IMR-90 (cell line): ENCODE results near the gene ZNF732. TPM values are rescaled to one million over a fixed set of nuclear protein-coding genes. Genes with fewer than 3 reads are reported as not detected.

Source experiments
- ATAC-seq: fragments of 200-7000 bp; cut with Tn5 transposase; 2 replicates; pipeline ENCODE4 v1.9.1; 2020; ENCODE audit warnings: low read depth, mild to moderate bottlenecking, moderate library complexity
- BruUV-seq: library from RNA; stranded (reverse); fragments of 400-500 nt; replicated peaks from 2 replicates; lab custom pipeline; 2021; lab: Mats Ljungman, UMichigan
- CTCF ChIA-PET: fragments of 300-600 bp; formaldehyde crosslinking; extraction: SDS; loops from one replicate; lab custom pipeline; 2021; ENCODE audit warnings: antibody characterized with exemption; lab: Yijun Ruan, JAX
- POLR2A ChIA-PET: fragments of 300-600 bp; sonication (Branson Sonifier 250); formaldehyde crosslinking; loops from one replicate; lab custom pipeline; 2022; ENCODE audit warnings: antibody characterized with exemption; ENCODE audit not compliant: unreplicated experiment; lab: Charles Lee
- DNase-seq: peaks from one replicate; pipeline ENCODE4 v3.0.0; 2013
- H2AFZ ChIP-seq: replicated peaks from 2 replicates; pipeline ENCODE3; 2013; ENCODE audit warnings: low read length, mild to moderate bottlenecking; ENCODE audit not compliant: poor library complexity
- H2AK5ac ChIP-seq: 2 replicates; pipeline ENCODE4 v1.6.1; 2013; ENCODE audit warnings: low read depth, low read length, inconsistent platforms
- H2AK9ac ChIP-seq: replicated peaks from 2 replicates; pipeline ENCODE3; 2013; ENCODE audit warnings: mild to moderate bottlenecking, low read depth, low read length, moderate library complexity; ENCODE audit not compliant: poor library complexity
- H2BK120ac ChIP-seq: 2 replicates; pipeline ENCODE4 v1.6.1; 2013; ENCODE audit warnings: low read depth, low read length, inconsistent platforms
- H2BK15ac ChIP-seq: 3 replicates; pipeline ENCODE4 v1.6.1; 2013; ENCODE audit warnings: low read depth, low read length, inconsistent platforms
- H2BK20ac ChIP-seq: 2 replicates; pipeline ENCODE4 v1.6.1; 2013; ENCODE audit warnings: low read depth, mild to moderate bottlenecking, inconsistent platforms, low read length, moderate library complexity
- H2BK5ac ChIP-seq: 2 replicates; pipeline ENCODE4 v1.6.1; 2013; ENCODE audit warnings: mild to moderate bottlenecking, low read depth, low read length, inconsistent platforms; ENCODE audit not compliant: poor library complexity, severe bottlenecking
- H3K14ac ChIP-seq: replicated peaks from 2 replicates; pipeline ENCODE4 v1.6.1; 2013; ENCODE audit warnings: low read depth, low read length, inconsistent platforms
- H3K18ac ChIP-seq: 2 replicates; pipeline ENCODE4 v1.6.1; 2013; ENCODE audit warnings: low read depth, low read length, control low read depth
- H3K23ac ChIP-seq: 2 replicates; pipeline ENCODE4 v1.6.1; 2013; ENCODE audit warnings: low read depth, low read length, inconsistent platforms
- H3K27ac ChIP-seq: 2 replicates; pipeline ENCODE4 v1.5.1; 2013; ENCODE audit warnings: mild to moderate bottlenecking, control low read depth, low read length; ENCODE audit not compliant: insufficient read depth
- H3K27me3 ChIP-seq: 2 replicates; pipeline ENCODE4 v1.6.1; 2013; ENCODE audit warnings: low read length; ENCODE audit not compliant: control insufficient read depth, insufficient read depth
- H3K36me3 ChIP-seq: 2 replicates; pipeline ENCODE4 v1.6.1; 2013; ENCODE audit warnings: low read length, mixed read lengths; ENCODE audit not compliant: control insufficient read depth, insufficient read depth
- H3K4ac ChIP-seq: 2 replicates; pipeline ENCODE4 v1.6.1; 2013; ENCODE audit warnings: low read depth, low read length, inconsistent platforms
- H3K4me1 ChIP-seq: 2 replicates; pipeline ENCODE4 v1.6.1; 2013; ENCODE audit warnings: low read length, mixed read lengths; ENCODE audit not compliant: control insufficient read depth, insufficient read depth
- H3K4me2 ChIP-seq: 2 replicates; pipeline ENCODE4 v1.6.1; 2013; ENCODE audit warnings: low read depth, mild to moderate bottlenecking, control low read depth, low read length, moderate library complexity
- H3K4me3 ChIP-seq: 2 replicates; pipeline ENCODE4 v1.5.1; 2013; ENCODE audit warnings: low read depth, mild to moderate bottlenecking, control low read depth, low read length, moderate library complexity; ENCODE audit not compliant: insufficient read depth
- H3K56ac ChIP-seq: 2 replicates; pipeline ENCODE4 v1.6.1; 2013; ENCODE audit warnings: low read length, inconsistent platforms; ENCODE audit not compliant: insufficient read depth; ENCODE audit errors: extremely low read depth
- H3K79me1 ChIP-seq, 2 experiments: 2 replicates each; pipeline ENCODE4 v1.6.1; 2013; ENCODE audit warnings: low read length in 2 of 2, inconsistent platforms in 1 of 2, low read depth in 1 of 2
- H3K9ac ChIP-seq: 2 replicates; pipeline ENCODE4 v1.6.1; 2013; ENCODE audit warnings: low read depth, low read length, control low read depth
- H3K9me1 ChIP-seq: 2 replicates; pipeline ENCODE4 v1.6.1; 2013; ENCODE audit warnings: low read length, inconsistent platforms; ENCODE audit not compliant: insufficient read depth
- H3K9me3 ChIP-seq: 2 replicates; pipeline ENCODE4 v1.6.1; 2013; ENCODE audit warnings: low read length; ENCODE audit not compliant: control insufficient read depth, insufficient read depth
- H4K20me1 ChIP-seq: 2 replicates; pipeline ENCODE4 v1.6.1; 2013; ENCODE audit warnings: low read length, inconsistent platforms; ENCODE audit not compliant: insufficient read depth
- H4K5ac ChIP-seq: 2 replicates; pipeline ENCODE4 v1.6.1; 2013; ENCODE audit warnings: mild to moderate bottlenecking, low read depth, low read length, control low read depth
- H4K8ac ChIP-seq, 2 experiments: 2 replicates each; pipeline ENCODE4 v1.6.1; 2013; ENCODE audit warnings: low read depth in 2 of 2, low read length in 2 of 2, control low read depth in 1 of 2, inconsistent platforms in 1 of 2
- H4K91ac ChIP-seq: 2 replicates; pipeline ENCODE4 v1.6.1; 2013; ENCODE audit warnings: low read depth, low read length, inconsistent platforms; ENCODE audit not compliant: insufficient read depth
- CEBPB ChIP-seq: IDR thresholded peaks from 2 replicates; pipeline ENCODE4 v1.6.1; 2012; ENCODE audit warnings: low read depth, low read length, improper control_type of control experiment
- FOS ChIP-seq: fragments of 150-350 bp; IDR thresholded peaks from 2 replicates; pipeline ENCODE4 v1.6.1; 2016; ENCODE audit warnings: low read depth, low read length
- MAZ ChIP-seq: IDR thresholded peaks from 2 replicates; pipeline ENCODE4 v1.6.1; 2012; ENCODE audit warnings: low read depth, mild to moderate bottlenecking, low read length, improper control_type of control experiment, moderate library complexity, borderline replicate concordance
- WGBS, 2 experiments: methylation state at CpG; one replicate each; pipeline versions ENCODE4 v1.1.5 to v1.1.7; 2013; ENCODE audit warnings: missing lambda C conversion rate in 2 of 2; ENCODE audit not compliant: insufficient read length in 1 of 2; ENCODE audit errors: extremely low coverage in 2 of 2; 5-methylcytosine and 5-hydroxymethylcytosine counted together
- dilution Hi-C: fragments of 300-500 bp; cut with HindIII; formaldehyde crosslinking; loops from one replicate; pipeline ENCODE4 v1.14.3; 2018; ENCODE audit warnings: low sequenced_read_pairs; ENCODE audit not compliant: unreplicated experiment
- in situ Hi-C: fragments of 300-500 bp; cut with MboI; formaldehyde crosslinking; loops from 3 replicates; pipeline ENCODE4 v1.14.3; 2019; ENCODE audit warnings: low sequenced_read_pairs, inconsistent platforms, mixed read lengths
- intact Hi-C: fragments of 100-400 bp; cut with micrococcal nuclease; formaldehyde crosslinking; loops from 2 replicates; pipeline ENCODE4 v1.10.0; 2022
- polyA plus RNA-seq, 3 experiments: library from polyadenylated mRNA; depleted of rRNA; stranded (reverse); fragments of >200 nt; gene quantifications; 2 replicates each; pipeline ENCODE4 v1.2.3, GENCODE V29; 2012; ENCODE audit warnings: low replicate concordance in 1 of 3
- total RNA-seq: library from RNA; depleted of rRNA; stranded (reverse); fragments of >200 nt; gene quantifications from 2 replicates; pipeline ENCODE4 v1.2.3, GENCODE V29; 2012
- TF ChIP-seq, protein P1 (sequence below): conservative IDR thresholded peaks from 2 replicates; pipeline ENCODE4 v1.5.1; 2012; ENCODE audit warnings: mild to moderate bottlenecking, low read depth, low read length, improper control_type of control experiment

The ZNF732 gene
- total and polyA plus RNA-seq, 2 of the 4 experiments (the other 2 are of a cell fraction): under 0.01 TPM; not detected in 1

DNA sequence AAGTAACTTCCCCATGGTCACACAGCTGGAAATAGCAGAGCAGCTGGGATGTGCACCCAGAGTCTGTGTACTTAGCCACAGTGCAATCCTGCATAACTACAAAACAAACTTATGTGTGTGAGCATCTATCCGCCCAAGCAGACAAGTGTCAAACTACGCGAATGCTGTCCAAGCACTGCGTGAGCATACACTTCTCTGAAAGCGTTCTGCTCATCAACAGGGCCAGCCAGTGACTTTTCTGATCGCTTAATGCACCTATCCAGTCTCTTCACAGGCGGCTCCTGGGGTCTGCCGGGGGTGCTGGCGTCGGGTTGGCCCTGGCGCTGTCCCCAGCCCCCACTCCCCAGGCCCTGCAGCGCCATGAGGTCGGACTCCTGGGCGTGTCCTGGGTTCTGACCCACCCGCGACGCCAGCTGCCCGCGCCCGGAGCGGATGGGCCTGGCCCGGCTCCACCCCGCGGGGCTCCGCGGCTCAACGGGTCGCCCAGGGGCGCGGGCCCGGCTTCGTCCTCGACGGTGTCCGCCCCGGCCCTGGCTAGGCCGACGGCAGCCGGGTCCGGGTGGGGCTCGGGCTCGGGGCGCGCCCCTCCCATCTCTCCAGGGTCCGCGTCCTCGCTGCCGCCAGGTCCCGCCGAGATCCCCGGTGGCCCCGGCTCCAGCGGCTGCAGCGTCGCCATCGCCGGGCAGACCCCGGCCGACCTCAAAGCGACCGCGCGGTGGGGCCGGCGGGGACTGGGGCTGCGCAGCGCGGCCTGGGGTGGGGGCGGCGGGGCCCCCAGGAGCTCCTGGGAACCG, 31.0 kb upstream of the ZNF732 start:
- DNase-seq (no peak), ATAC-seq (no peak)
- Histone ChIP-seq H3K9me1 (no peaks in the 10 kb centered on the region), H3K4me3 (peak overlapping the region; percentile 69), H2AK5ac (no peak overlapping the region), H3K4me2 (peak overlapping the region; percentile 76; the same call in 1 of the 2 replicates), H4K5ac (no peak overlapping the region), H3K27ac (no peak overlapping the region), H3K9ac (no peak overlapping the region; the same call in 1 of the 2 replicates), H3K4ac (no peak overlapping the region), H4K8ac (peak overlapping the region; percentile 78 to 79; a peak in 2 of 4 replicates), H4K20me1 (no peaks in the 10 kb centered on the region), H3K56ac (no peak overlapping the region), H3K36me3 (peaks cover 2% of the 10 kb centered on the region), H3K23ac (no peak overlapping the region), H3K9me3 (peaks cover 11% of the 10 kb centered on the region; the same call in 1 of the 2 replicates), H2AK9ac (no peak overlapping the region), H2BK15ac (no peak overlapping the region), H3K79me1 (peaks cover 15 to 16% of the 10 kb centered on the region in 2 experiments; a peak in 3 of 4 replicates), H3K18ac (no peak overlapping the region), H2BK120ac (no peak overlapping the region), H3K27me3 (no peaks in the 10 kb centered on the region), H3K4me1 (no peaks in the 10 kb centered on the region), H4K91ac (no peak overlapping the region), H2BK5ac (no peak overlapping the region), H3K14ac (no peak overlapping the region), H2AFZ (peak overlapping the region; percentile 99), H2BK20ac (no peak overlapping the region)
- dilution Hi-C loops: no loop called here
- TF ChIP-seq MAZ (no peak), FOS (no peak), CEBPB (no peak)
- TF ChIP-seq, protein P1, sequence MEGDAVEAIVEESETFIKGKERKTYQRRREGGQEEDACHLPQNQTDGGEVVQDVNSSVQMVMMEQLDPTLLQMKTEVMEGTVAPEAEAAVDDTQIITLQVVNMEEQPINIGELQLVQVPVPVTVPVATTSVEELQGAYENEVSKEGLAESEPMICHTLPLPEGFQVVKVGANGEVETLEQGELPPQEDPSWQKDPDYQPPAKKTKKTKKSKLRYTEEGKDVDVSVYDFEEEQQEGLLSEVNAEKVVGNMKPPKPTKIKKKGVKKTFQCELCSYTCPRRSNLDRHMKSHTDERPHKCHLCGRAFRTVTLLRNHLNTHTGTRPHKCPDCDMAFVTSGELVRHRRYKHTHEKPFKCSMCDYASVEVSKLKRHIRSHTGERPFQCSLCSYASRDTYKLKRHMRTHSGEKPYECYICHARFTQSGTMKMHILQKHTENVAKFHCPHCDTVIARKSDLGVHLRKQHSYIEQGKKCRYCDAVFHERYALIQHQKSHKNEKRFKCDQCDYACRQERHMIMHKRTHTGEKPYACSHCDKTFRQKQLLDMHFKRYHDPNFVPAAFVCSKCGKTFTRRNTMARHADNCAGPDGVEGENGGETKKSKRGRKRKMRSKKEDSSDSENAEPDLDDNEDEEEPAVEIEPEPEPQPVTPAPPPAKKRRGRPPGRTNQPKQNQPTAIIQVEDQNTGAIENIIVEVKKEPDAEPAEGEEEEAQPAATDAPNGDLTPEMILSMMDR: no peak
- intact Hi-C loops: loop anchor here (10.0 kb wide), 1 partner anchor 339 kb away; the partner anchor contains the start of genes ATP5ME and MYL5
- BruUV-seq: no TSS peak
- WGBS, 2 experiments: 9% methylated on average over 39 of the region's 71 CpGs; no CpG with 5 or more reads in 1 of the 2 experiments
- in situ Hi-C loops: no loop called here
- CTCF ChIA-PET: no interaction called here
- POLR2A ChIA-PET: no interaction called here
